Hematopoietic multipotent progenitor cell treated with erythropoietin and hydrocortisone succinate and interleukin-3 and kit ligand, for 17 days (in vitro differentiated cells): Measurements from ENCODE around the gene ABHD2.
"Not testable (repeated sequence)": the region's sequence is repeated elsewhere in the genome, so short reads cannot be mapped to it uniquely, and the experiment has no call there.

ENCODE experiments used
- DNase-seq: peaks from one replicate; pipeline ENCODE4 v3.0.0-alpha.2; 2015; ENCODE audit warnings: low spot score

The ABHD2 gene

DNA sequence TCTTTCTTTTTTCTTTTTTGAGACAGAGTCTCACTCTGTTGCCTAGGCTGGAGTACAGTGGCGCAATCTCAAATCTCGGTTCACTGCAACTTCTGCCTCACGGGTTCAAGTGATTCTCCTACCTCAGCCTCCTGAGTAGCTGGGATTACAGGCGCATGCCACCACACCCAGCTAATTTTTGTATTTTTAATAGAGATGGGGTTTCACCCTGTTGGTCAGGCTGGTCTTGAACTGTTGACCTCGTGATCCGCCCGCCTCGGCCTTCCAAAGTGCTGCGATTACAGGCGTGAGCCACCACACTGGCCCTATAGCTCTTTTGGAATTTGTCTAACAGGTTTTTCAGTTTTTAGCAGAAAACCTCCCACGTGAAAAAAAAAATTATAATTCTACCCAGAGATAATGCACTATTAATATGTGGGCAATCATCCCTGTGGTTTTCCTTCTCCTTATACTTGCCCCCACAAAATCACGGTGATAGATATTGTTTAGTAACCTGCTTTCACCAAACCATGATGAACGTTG is 32.3 kb downstream of the ABHD2 start:
- DNase-seq = not testable (repeated sequence)

DNA sequence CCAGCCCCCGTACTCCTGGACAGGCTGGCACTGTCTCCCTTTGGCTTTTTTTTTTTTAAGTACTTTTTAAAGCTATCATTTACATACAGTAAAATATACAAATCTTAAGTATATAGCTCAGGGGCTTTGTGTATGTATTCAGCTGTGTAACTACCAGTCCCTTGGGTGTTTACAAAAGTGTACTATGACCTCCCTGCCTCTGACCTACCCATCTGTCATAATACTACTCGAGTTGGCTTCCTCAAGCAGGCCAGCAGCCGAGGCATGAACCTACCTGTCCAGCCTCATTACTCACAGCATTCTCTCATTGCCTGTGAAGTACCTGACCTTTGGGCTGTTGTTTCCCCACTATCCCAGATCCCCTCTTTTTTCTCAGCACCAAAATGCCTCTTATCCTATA is 33.2 kb downstream of the ABHD2 start:
- DNase-seq = no peak

DNA sequence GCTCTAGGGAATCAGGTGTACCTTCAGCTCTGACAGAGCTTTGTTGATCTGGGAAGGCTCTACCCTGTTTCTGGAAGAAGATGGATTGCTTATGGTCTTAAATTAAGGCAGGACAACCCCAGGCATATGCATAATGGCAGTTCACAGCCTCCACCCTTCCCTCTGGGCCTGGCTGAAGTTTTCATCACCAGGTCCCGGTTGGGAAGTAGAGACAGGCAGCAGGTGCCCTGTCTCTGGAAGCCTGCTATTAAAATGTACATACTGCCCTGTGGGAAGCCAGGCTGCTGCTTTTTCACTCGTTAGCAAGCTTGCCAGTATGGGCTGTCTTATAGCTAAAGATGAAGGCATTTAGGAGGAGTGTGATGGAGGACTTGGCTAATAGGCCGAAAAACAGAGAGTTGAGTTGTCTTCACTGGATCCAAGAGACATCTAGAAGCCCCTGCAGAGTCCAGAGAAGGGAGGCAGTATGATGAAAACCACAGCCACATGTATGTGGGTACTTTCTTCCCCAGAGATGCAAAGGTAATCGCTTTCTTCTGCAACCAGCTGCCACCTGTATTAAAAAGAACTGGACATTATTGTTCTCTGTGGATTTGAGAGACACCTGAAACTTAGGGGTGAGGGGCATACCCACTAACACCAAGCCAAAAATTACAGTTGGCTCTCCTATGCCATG is 34.4 kb downstream of the ABHD2 start:
- DNase-seq = no peak

DNA sequence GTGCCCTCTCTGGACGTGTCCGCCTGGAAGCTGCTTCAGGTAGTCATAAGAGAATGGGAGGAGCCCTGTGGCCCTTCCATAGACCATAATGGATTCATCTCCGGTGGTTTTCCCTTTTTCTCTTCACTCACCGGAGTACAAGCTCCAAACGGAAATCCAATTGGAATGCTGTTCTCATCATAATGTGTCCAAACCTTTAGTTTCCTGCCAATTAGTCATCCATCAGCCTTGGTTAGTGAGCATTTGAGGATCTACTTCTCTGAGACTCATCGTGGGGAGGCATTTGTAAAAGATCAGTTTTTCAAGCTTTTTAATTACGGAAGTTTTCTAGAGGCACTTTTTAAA is 34.9 kb downstream of the ABHD2 start:
- DNase-seq = no peak

DNA sequence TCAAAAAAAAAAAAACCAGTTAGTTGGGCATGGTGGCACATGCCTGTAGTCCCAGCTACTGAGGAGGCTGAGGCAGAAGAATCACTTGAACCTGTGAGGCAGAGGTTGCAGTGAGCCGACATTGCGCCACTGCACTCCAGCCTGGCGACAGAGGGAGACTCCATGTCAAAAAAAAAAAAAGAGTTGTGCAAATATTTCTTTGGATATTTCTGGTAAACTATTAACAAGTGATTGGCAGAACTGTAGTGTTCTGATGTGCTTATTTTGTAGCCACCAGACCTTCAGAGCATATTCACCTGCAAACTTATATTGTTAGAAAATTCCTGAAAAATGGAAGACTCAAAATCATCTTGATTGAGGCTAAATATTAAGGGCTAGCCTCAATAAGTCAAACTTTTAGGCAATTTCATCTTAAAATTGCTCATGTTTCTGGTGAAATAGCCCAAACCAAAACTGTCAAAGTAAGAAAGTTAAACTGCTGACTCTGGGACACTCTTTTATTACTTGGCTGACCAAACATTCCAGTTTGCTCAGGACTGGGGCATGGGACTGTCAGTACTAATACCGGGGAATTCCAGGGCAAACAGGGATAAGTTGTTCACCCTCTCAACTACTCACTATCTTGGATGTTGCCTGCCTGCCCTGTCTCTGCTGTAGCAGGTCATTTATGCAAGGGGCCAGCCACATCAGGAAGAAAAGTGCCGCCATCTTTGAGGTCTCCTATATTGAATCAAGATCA is 37.0 kb downstream of the ABHD2 start:
- DNase-seq = no peak

DNA sequence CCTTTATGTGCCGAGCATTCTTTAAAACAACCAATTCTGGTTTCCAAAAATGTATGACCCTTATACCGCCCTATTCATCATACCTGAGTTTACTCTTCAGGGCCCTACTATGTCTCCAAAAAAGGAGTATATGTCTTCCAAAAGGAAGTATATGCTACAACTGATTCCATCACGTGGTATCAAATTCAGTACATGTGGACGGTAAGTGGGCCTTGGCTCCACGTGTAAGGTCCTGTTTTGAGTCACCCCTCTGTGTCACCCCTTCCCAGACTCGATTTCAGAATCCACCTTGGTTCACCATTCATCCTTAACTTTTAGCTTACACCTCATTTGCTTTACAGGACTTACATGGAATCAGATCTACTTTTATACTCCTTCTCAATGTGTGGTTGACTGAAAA is 37.8 kb downstream of the ABHD2 start:
- DNase-seq = no peak

DNA sequence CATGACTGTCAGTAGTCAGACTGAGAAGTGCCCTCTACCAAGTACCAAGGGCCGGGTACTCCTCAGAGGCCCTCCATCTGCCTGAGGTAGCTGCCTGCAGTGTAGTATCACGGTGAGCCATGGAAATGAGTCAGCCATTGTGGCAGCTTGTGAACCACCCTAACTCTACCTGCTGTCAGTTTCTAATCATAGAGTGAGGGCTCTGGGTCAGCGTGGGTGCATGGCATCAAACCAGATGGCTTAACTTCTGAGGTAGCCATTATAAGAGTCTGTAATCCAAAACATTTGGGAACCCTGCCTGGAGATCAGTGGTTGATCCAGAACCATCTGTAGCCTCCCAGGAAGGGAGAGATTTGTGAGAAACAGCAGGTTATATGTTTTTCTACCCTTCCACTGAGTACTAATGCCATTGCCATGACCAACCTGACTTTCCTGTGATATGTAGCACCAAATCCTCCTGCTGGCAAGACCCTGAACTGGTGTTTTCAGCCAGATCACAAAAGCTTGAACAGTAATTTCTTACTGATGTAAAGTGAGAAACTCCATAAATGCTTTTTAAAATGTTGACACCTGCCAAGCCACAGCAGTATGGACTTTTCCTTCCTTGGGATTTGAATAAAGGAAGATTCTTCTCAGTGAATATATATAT is 38.9 kb downstream of the ABHD2 start:
- DNase-seq = no peak

DNA sequence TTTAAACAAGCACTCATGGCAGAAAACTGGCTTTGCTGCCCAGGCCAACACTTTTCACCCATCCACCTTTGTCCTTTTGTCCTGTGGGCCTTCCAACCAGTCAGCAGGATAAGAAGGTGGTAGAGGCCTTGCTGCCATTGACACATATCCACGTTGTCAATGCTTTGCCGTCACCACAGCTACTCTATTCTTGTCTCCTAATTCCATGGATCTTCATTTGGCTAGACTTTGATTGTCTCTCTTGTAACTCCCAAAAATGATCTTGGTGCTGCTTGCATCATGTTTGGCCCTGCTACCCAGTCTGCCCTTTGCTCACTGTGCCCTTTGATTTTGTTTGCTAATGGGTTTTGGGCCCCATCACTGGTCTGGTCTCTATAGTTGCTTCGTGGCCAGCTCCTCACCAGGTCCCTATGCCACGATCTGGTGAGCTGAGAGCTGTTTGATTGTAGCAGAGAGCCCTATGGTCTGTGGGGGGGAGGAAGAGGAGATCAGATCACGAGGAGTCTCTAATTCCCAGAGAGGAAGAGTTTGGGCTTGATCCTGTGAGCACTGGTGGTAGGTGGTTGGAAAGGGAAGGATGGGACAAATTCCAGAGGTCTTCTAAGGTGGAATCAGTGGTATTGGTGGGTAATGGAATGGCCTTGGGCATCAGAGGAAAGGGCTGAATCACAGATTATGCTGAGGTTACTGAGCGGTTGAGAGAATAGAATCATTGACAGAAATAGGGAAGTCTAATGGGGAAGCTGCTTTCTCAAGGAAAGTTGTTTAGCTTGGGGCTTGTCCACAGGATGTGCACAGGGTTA is 40.3 kb downstream of the ABHD2 start:
- no peak for DNase-seq

DNA sequence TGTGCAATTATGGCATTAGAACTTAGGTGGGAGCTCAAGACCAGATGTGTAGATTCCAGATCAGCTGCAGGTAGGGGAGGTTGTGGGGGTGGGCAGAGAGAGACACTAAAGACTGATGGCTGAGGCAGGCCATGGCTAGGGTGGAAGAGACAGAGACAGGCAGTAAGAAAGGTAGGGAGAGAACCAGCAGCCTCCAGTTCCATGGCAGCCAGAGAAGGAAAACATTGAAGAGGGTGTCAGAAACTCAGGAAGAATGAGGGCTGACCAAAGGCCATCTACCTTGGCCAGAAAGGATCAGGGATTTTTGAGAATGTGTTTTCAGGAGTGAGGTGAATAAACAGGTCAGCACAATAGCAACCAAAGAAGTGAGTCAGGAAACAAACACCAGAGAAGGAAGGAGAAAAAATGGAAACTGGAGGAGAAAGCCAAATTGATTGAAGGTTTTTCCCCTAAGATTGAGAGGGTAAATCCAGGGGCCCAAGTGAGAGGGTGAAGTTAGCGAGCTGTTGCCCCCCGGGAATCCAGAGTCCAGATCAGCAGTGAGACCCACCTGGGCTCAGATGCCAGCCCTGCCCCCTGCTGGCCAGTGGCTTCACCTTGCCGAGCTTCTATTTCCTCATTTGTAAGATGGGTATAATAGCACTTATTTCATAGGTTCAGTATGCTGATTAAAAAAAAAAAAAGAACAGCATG is 41.0 kb downstream of the ABHD2 start:
- DNase-seq = peak; percentile 72

DNA sequence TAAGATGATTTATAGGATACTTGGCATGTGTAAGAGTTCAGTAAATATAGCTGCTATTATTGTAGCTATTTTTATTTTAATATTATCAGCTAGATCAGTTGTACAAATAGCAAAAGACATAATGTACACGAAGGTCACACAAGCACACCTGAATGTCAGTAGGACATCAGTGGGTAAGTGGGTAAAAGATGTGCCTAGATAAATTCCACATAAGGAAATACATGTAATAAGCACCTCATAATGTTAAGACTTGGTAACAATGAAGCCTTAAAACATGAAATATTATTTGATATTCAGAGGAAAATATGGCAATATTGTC is 41.5 kb downstream of the ABHD2 start:
- DNase-seq = no peak

DNA sequence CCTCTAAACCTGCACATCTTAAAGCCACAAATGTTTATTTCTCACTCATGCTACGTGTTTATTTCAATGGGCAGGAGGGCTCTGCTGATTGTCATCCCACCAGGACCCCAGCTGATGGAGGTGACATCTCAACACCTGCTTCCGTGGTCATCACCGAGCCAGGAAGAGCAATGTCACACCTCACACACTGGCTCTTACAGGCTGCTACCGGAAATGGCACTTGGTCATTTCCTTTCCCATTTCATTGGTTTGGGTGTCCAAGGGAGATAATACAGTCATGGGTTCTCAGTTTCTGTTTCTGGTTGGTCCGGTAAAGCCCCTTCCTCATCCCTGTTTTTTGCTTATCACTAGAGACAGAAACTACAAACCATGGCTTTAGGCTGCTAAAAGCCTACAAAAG is 41.9 kb downstream of the ABHD2 start:
- no peak for DNase-seq

DNA sequence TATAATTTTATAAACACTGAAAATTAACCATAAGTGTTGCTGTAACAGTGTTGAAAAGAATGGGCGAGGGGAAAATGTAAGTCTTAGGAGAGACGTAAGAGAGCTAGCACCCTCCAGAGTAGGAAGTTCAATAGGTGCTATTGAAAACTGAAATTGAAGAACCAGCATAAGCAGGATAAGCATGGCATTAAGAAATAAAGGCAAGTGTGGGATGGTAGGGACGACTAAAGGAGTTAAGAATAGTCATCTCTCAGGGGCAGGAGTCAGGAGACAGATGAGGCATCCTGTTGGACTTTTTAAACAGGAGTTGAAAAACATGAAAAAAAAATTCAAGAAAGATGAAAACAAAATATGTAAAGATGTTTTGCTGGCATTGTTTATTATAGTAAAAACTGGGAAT is 43.5 kb downstream of the ABHD2 start:
- no peak for DNase-seq

DNA sequence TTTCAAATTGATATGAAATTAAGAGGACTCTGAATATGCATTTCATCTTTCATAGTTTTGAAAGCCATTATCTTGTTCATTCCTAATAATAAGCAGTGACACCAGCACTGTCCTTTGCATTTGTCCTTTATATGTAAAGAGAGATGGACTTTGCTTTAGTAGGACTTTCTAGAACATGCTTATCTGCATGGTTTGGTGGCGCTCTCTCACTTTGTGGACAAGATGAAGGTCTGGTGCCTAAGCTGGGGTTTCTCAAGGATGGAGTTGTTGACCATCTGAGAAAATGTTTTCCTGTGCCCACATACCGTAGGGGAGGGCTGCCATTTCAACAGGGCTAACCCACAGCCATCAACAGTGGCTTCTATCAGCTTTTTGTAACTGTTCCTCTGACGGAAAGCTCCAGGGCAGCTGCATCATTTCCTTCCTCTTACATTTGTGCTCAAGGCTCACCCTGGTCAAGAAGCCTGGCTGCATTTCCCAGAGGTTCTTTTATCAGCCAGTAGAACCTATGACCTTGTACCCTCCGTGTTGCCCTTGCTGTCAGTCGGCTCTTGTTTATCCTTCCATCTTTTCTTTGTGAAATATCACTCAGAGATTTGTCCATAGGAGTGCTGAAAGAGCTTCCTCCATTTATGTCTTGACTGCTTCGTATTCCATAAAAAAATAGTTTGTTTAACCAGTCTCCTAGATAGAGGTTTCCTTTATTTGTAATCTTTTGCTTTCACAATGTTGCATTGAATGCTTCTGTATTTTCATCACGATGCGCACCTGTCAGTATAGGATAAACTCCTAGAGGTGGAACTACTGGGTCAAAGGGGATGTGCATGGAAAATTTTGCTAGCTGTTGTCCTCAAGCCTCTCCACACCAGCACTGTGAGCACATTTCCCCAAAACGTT is 44.6 kb downstream of the ABHD2 start:
- DNase-seq = no peak

DNA sequence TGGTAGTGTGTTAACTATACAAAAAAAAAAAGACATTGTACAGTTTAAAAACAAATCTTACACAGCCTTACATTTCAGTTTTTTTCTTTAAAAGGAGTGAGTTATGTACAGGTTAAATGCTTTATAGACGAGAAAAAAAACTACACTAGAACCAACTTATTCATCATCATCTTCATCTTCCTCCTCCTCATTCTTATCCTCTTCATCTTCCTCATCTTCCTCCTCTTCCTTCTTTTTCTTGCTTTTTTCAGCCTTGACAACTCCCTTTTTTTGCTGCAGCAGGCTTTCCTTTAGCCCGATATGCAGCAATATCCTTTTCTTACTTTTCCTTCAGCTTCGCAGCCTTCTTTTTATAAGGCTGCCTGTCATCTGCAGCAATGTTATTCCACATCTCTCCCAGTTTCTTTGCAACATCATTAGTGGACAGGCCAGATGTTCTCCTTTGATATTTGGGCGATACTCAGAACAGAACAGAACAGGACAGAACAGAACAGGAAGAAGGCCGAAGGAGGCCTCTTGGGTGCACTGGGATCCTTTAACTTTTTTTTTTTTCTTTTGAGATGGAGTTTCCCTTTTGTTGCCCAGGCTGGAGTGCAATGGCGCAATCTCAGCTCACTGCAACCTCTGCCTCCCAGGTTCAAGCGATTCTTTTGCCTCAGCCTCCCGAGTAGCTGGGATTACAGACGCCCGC is 47.3 kb downstream of the ABHD2 start:
- not testable (repeated sequence) for DNase-seq

DNA sequence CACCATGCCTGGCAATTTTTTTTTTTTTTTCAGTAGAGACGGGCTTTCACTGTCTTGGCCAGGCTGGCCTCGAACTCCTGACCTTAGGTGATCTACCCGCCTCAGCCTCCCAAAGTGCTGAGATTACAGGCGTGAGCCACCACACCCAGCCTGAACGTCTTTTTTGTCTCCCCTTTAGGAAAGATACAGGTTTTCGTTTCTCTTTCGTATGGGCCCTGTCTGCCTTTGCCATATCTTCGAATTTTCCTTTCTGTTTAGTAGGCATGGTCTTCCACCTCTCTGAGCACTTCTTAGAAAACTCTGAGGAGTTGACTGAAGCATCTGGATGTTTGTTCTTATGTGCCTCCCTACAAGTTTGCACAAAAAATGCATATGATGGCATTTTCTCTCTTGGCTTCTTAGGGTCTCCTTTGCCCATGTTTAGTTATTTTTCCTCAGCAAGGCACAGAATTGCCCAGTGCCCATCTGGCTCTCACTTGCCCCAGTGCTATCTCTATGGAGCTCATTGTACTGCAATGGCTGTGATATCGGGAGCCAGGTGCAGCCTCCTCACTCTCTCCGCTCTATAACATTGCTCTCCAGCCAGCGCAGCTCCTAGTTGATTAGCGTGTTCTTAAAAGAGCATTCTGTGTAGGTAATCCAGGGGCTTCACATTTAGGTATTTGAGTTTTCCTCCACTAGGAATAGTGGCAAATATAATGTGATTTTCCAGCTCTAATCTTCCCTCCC is 48.0 kb downstream of the ABHD2 start:
- no peak for DNase-seq

DNA sequence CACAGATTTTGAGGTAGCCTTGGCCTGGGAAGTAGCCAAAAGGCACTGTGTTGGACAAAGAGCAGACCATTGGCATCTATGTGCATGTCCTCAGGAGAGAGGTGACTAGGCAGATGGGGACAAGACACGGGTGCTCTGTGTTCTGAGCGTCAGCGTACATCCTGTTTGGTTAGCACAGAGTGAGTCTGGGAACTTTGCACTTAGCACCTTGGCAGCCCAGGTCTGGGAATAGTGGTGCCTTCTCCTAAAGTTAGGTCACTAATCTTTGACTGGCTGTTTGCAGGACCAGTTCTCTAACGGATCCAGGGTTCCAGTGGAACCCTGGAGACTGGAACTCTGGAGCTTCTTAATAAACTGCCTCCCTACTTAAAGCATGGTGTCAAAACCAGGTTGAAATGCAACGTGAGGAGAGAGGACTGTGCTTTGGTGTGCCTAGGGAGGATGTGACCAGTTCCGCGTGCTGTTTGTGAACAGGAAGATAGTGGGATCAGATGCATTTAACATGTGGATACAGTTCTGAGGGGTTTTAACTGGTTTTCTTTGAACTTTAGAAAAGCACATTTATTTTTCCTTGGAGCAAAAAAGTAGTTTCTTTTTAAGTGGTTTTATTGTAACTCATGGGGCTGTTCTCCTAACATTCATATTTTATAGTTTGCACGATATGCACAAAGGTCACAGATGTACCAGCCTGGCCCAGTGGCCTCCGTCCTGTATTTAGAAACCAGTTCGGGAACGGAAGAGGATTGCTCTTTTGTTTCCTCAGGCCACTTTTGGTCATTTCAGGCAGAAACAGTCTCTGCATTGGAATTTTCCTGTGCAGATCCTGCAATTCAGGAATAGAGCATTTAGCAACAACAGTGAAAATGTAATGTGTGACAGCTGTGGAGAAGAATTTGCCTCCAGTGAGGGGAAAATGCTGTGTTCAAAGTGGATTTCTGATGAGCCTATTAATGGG is 48.8 kb downstream of the ABHD2 start:
- no peak for DNase-seq

DNA sequence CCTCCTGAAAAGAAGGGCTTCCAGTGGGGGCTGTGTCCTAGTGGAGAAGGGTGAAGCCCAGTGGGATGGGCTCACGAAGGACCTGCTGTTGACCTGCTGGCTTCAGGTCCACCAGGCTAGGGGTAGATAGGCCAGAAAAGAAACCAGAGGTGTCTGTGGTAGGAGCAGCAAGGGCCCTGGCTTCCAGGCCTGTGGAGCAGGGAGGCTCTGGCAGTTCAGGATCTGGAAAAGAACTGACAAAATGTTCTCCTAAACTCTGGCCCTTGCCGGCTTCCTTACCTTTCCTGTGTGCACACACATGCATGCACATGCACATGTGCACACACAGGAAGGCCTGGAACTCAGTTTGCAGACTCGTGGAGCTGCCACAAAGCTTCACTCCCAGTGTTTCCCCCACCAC is 49.7 kb downstream of the ABHD2 start:
- no peak for DNase-seq

DNA sequence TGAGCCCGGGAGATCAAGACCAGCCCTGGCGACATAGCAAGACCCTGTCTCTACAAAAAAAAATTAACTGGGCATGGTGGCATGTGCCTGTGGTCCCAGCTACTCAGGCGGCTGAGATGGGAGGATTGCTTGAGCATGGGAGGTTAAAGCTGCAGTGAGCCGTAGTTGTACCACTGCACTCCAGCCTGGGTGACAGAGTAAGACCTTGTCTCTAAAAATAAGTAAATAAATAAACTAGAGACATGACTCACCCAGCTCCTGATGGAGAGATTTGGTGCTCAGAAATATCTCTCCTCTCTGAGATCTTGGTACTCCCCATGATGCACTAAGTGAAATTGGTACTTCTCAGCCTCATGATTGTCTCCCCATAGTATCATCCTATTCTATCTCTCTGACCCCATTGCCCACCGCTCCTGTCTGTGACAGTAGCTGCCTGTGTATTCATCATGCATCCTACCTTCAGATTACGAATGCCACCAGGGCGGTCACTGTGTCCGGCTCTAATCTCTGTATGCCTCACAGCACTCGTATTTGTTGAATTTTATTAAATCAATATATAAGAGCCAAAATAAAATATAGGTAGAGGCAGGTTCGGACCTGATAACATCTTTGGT is 50.9 kb downstream of the ABHD2 start:
- no peak for DNase-seq
